Endodermal cell (in vitro differentiated cells): ENCODE measurements around the gene ZNF701. TPM values are rescaled to one million over a fixed set of nuclear protein-coding genes. Genes with fewer than 3 reads are reported as not detected.
"Not testable (repeated sequence)": the region's sequence is repeated elsewhere in the genome, so short reads cannot be mapped to it uniquely, and the experiment has no call there.

Experiments
- DNase-seq: peaks from one replicate; pipeline ENCODE4 v3.0.0-alpha.2; 2017
- H3K27ac ChIP-seq: 2 replicates; pipeline ENCODE4 v1.5.1; 2013; ENCODE audit warnings: mild to moderate bottlenecking, low read depth, low read length, moderate library complexity
- H3K27me3 ChIP-seq: 2 replicates; pipeline ENCODE4 v1.6.1; 2013; ENCODE audit warnings: mild to moderate bottlenecking, low read length, moderate library complexity; ENCODE audit not compliant: insufficient read depth, control insufficient read depth, poor library complexity, severe bottlenecking
- H3K36me3 ChIP-seq: 2 replicates; pipeline ENCODE4 v1.7.0; 2013; ENCODE audit warnings: mild to moderate bottlenecking, low read length, moderate library complexity; ENCODE audit not compliant: control insufficient read depth, insufficient read depth
- H3K4me1 ChIP-seq: one replicate; pipeline ENCODE4 v1.7.0; 2013; ENCODE audit warnings: low read length; ENCODE audit not compliant: control insufficient read depth, insufficient read depth
- H3K4me3 ChIP-seq: 2 replicates; pipeline ENCODE4 v1.5.1; 2013; ENCODE audit warnings: mild to moderate bottlenecking, low read length, moderate library complexity
- H3K9ac ChIP-seq: 2 replicates; pipeline ENCODE4 v1.6.1; 2013; ENCODE audit warnings: mild to moderate bottlenecking, low read length, moderate library complexity; ENCODE audit not compliant: poor library complexity, severe bottlenecking; ENCODE audit errors: extremely low read depth
- H3K9me3 ChIP-seq: 2 replicates; pipeline ENCODE4 v1.6.1; 2013; ENCODE audit warnings: mild to moderate bottlenecking, low read length, moderate library complexity; ENCODE audit not compliant: control insufficient read depth
- H3K27ac Mint-ChIP-seq: 2 replicates; pipeline ENCODE4 v1.8.0; 2020; ENCODE audit warnings: mixed read lengths
- H3K27me3 Mint-ChIP-seq: 2 replicates; pipeline ENCODE4 v1.8.0; 2021; ENCODE audit warnings: mild to moderate bottlenecking, mixed read lengths; ENCODE audit not compliant: insufficient read depth
- H3K36me3 Mint-ChIP-seq: 2 replicates; pipeline ENCODE4 v1.8.0; 2020; ENCODE audit warnings: low read depth, mixed read lengths
- H3K4me1 Mint-ChIP-seq: 2 replicates; pipeline ENCODE4 v1.8.0; 2020; ENCODE audit warnings: mixed read lengths
- H3K4me3 Mint-ChIP-seq: 2 replicates; pipeline ENCODE4 v1.8.0; 2020; ENCODE audit warnings: mild to moderate bottlenecking, moderate library complexity, mixed read lengths
- H3K9me3 Mint-ChIP-seq: 2 replicates; pipeline ENCODE4 v1.8.0; 2020; ENCODE audit warnings: mild to moderate bottlenecking, mixed read lengths
- WGBS, 2 experiments: methylation state at CpG; one replicate each; pipeline versions ENCODE4 v1.1.5 to v1.1.7; 2013; ENCODE audit warnings: missing lambda C conversion rate in 2 of 2, mixed read lengths in 1 of 2; ENCODE audit not compliant: insufficient coverage in 1 of 2, insufficient read length in 1 of 2; 5-methylcytosine and 5-hydroxymethylcytosine counted together
- total RNA-seq, 2 donors: library from RNA; stranded (reverse); fragmentation: NEBNext Ultra II Directional in 1 of 2; extraction: Animal tissue kit (Norgen Biotek cat#: 25700) in 1 of 2; gene quantifications; 2 replicates in 1 of 2; 3 replicates in 1 of 2; pipeline ENCODE4 v1.2.1, GENCODE V29; 2021
- TF ChIP-seq, protein P1 (sequence below): fragments of 200-600 bp; sonication (generic); conservative IDR thresholded peaks from 2 replicates; pipeline ENCODE4 v1.5.0; 2021; ENCODE audit warnings: antibody characterized with exemption, mild to moderate bottlenecking

Gene ZNF701
- total RNA-seq, 2 donors from 2014 or later = 42.0 to 45.3 TPM

DNA sequence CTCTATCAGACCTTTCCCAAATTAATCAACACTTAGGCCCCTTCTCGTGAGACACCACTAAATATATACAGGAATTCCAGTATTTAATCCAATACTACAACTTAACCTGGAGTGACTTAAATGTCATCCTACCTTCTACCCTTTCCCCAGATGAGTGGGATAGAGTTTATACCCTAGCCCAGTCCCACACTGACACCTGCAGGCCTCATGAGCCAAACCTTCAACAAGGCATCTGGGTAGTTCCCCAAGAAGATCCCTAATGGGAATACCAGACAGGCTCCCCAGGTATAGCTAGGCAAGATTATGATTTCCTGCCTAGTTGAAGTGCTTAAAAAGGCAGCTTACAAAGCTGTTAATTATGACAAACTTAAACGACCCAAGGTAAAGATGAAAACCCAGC is 52.2 kb downstream of the ZNF701 start:
- Histone ChIP-seq H3K27me3 (no peaks in the 10 kb centered on the region), H3K4me1 (no peaks in the 10 kb centered on the region), H3K4me3 (no peak overlapping the region), H3K36me3 (peaks cover 89% of the 10 kb centered on the region), H3K27ac (no peak overlapping the region), H3K9ac (no peak overlapping the region), H3K9me3 (peaks cover 62% of the 10 kb centered on the region)
- Mint-ChIP-seq H3K4me1 (no peaks in the 10 kb centered on the region), H3K4me3 (no peak overlapping the region), H3K27ac (no peak overlapping the region), H3K9me3 (peaks cover 16% of the 10 kb centered on the region), H3K36me3 (peaks cover 23% of the 10 kb centered on the region), H3K27me3 (no peaks in the 10 kb centered on the region)
- WGBS, 2 experiments = 85 to 86% methylated on average over 1 to 2 of the region's 2 CpGs
- TF ChIP-seq, protein P1, sequence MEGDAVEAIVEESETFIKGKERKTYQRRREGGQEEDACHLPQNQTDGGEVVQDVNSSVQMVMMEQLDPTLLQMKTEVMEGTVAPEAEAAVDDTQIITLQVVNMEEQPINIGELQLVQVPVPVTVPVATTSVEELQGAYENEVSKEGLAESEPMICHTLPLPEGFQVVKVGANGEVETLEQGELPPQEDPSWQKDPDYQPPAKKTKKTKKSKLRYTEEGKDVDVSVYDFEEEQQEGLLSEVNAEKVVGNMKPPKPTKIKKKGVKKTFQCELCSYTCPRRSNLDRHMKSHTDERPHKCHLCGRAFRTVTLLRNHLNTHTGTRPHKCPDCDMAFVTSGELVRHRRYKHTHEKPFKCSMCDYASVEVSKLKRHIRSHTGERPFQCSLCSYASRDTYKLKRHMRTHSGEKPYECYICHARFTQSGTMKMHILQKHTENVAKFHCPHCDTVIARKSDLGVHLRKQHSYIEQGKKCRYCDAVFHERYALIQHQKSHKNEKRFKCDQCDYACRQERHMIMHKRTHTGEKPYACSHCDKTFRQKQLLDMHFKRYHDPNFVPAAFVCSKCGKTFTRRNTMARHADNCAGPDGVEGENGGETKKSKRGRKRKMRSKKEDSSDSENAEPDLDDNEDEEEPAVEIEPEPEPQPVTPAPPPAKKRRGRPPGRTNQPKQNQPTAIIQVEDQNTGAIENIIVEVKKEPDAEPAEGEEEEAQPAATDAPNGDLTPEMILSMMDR = peak; percentile 66
- no peak for DNase-seq

DNA sequence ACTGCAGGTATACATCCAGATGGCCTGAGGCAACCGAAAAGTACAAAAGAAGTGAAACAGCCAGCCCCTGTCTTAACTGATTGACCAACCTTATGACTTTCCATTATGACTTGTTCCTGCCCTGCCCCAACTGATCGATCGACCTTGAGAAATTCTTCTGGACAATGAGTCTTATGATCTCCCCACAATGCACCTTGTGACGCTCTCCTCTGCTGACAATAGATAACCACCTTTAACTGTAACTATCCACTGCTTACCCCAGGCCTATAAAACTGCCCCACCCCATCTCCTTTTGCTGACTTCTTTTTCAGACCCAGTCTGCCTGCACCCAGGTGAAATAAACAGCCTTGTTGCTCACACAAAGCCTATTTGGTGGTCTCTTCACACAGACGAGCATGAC is 56.8 kb downstream of the ZNF701 start:
- Histone ChIP-seq H3K27ac (no peak overlapping the region), H3K4me3 (no peak overlapping the region), H3K4me1 (no peaks in the 10 kb centered on the region), H3K9me3 (peaks cover 41% of the 10 kb centered on the region), H3K36me3 (peaks cover 56% of the 10 kb centered on the region), H3K27me3 (no peaks in the 10 kb centered on the region), H3K9ac (no peak overlapping the region)
- Mint-ChIP-seq H3K4me3 (no peak overlapping the region), H3K9me3 (peaks cover 35% of the 10 kb centered on the region), H3K27ac (no peak overlapping the region), H3K27me3 (no peaks in the 10 kb centered on the region), H3K4me1 (peaks cover 6% of the 10 kb centered on the region), H3K36me3 (peaks cover 20% of the 10 kb centered on the region)
- DNase-seq = no peak
- WGBS, 2 experiments = 93 to 97% methylated on average over 3 to 5 of the region's 5 CpGs
- TF ChIP-seq, protein P1 = no peak

DNA sequence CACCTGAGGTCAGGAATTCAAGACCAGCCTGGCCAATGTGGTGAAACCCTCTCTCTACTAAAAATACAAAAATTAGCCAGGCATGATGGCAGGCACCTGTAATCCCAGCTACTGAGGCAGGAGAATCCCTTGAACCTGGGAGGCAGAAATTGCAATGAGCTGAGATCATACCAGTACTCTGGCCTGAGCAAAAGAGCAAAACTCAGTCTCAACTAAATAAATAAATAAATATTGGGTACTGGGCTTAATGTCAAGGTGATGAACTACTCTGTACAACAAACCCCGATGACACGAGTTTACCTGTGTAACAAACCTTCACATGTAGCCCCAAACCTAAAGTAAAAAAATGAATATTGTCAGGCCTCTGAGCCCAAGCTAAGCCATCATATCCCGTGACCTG is 57.4 kb downstream of the ZNF701 start:
- H3K4me1 ChIP-seq, H3K27ac ChIP-seq, H3K4me3 Mint-ChIP-seq, DNase-seq, H3K9ac ChIP-seq, H3K4me1 Mint-ChIP-seq, H3K27me3 Mint-ChIP-seq, H3K27me3 ChIP-seq, H3K27ac Mint-ChIP-seq: not testable (repeated sequence)
- H3K36me3 ChIP-seq = peaks cover 51% of the 10 kb centered on the region
- Mint-ChIP-seq H3K9me3 (peaks cover 31% of the 10 kb centered on the region), H3K36me3 (peaks cover 26% of the 10 kb centered on the region)
- WGBS, 2 experiments = 99 to 100% methylated on average over 3 of the region's 3 CpGs
- peaks cover 41% of the 10 kb centered on the region for H3K9me3 ChIP-seq
- H3K4me3 ChIP-seq = peak overlapping the region; percentile 45
